ENCODE results near the gene ZBED6.
"Not testable (repeated sequence)": the region's sequence is repeated elsewhere in the genome, so short reads cannot be mapped to it uniquely, and the experiment has no call there.

ZBED6 gene, protein sequence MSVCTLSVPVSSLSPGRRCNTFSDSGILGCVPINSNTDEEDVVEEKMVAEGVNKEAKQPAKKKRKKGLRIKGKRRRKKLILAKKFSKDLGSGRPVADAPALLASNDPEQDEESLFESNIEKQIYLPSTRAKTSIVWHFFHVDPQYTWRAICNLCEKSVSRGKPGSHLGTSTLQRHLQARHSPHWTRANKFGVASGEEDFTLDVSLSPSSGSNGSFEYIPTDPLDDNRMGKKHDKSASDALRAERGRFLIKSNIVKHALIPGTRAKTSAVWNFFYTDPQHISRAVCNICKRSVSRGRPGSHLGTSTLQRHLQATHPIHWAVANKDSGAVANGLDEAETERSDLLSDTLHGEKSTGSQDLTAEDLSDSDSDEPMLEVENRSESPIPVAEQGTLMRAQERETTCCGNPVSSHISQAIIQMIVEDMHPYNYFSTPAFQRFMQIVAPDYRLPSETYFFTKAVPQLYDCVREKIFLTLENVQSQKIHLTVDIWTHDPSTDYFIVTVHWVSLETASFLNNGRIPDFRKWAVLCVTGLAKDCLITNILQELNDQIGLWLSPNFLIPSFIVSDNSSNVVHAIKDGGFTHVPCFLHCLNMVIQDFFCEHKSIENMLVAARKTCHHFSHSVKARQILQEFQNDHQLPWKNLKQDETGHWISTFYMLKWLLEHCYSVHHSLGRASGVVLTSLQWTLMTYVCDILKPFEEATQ (N-terminal part only)

DNA sequence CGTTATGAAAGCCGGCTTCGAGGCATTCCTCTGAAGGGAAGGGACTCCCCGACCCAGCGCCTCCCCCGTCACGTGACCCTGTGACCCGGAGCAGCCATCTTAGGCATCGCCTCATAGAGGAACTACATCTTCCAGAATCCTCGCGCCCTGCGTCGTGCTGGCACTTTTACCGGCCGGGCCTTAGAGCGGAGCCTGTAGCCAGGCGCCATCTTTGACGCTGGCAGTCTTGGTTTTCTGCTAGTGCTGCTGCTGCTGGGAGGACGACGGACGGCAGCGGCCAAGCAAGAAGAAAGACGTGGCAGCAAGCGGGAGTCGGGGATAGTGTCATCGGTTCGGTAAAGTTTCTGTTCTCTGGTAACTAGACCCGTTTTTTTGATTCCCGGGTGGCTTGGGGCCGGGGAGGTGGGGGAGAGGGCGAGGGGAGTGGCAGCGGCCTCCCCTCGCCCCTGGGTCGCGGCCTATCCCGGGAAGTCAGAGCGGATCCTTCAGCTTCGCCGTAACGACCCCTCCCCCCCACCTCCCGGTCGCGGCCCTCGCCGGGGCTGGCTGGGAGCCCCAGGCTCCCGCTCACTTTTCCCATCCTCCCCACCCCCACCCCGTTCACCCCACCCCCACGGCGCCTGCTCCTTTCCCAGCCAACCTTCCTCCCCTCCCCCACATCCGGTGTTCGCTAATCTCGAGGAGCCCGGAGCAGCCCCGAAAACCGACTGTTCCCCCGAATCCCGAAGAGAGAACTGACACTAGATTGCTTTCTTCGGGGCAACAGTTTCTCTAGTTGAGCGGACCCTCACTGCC is at the start of gene ZBED6, which contains the start of gene ZC3H11A:
ZBED6 (plus strand) TSS at position 183 of the 795 bp plus-strand sequence. CDS start 1,900 bp downstream, outside the sequence.
ZC3H11A (plus strand) TSS at position 183 of the 795 bp plus-strand sequence. CDS start 21,448 bp downstream, outside the sequence.
- Histone ChIP-seq H3K27ac (peak within 1 kb of the TSS; percentile 81 to 99 (median 96)), H3K4me3 (peak within 1 kb of the TSS; percentile 64 to 92 (median 67))

DNA sequence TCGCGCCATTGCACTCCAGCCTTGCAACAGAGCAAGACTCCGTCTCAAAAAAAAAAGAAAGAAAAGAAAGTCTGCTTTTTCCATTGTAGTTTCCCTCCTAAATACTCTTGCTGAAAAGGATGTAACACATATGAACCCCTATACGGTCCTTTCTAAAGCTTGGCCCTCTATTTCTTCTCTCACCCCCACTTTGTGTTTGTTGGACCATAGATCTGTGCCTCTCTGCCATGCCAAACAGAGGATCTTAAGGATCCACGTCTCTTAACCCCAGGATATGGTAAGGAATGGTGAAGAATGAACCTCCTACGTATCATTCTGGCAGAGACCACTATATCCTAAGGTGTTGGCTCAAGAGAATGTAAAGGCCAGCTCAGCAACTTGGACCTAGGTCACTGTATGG is 49.1 kb upstream of the ZBED6 start:
- no peak overlapping the region for H3K27ac ChIP-seq
- H3K4me3 ChIP-seq: no peak overlapping the region

DNA sequence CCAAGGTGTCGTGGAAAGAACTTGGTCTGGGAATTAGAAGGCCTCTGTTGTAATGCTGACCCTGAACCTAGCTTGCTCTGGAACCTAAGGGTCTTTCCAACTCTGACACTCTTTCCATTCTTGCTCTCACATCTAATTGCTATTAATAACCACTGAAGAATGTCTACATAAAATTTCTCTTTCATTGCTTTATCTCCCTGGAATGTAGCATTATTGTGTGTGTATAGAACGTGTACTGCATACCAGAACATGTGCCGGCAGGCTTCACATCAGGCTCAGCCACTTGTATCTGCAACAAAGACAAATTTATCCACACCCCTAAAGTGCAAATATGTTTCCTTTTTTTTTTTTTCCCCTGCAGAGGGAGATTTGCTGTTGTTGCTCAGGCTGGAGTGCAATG is 44.4 kb upstream of the ZBED6 start:
- H3K4me3 ChIP-seq: no peak overlapping the region
- H3K27ac ChIP-seq: peak overlapping the region in 8 of 21 experiments; percentile 28 to 73 (median 56)

DNA sequence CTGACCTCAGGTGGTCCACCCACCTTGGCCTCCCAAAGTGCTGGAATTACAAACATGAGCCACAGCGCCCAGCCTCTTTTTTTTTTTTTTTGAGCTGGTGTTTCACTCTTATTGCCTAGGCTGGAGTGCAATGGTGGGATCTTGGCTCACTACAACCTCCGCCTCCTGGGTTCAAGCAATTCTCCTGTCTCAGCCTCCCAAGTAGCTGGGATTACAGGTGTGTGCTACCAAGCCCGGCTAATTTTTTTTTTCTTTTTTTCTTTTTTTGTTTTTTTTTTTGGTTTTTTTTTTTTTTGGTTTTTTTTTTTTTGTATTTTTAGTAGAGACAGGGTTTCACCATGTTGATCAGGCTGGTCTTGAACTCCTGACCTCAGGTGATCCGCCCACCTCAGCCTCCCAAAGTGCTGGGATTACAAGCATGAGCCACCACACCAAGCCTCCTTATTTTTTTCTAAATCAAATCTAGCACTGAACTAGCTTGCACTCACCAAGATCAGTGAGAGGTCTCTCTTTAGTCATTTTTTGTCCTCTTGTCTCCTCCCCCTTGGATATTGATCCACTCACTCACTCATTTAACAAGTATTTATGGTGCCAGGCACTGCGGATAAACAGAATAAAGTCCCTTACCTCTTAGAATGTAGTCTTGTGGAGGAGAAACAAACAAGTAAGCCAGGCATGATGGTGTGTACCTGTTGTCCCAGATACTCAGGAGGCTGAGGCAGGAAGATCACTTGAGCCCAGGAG is 43.6 kb upstream of the ZBED6 start:
- not testable (repeated sequence) for H3K4me3 ChIP-seq
- peak overlapping the region in 7 of 21 experiments; percentile 8 to 73 (median 43) for H3K27ac ChIP-seq

DNA sequence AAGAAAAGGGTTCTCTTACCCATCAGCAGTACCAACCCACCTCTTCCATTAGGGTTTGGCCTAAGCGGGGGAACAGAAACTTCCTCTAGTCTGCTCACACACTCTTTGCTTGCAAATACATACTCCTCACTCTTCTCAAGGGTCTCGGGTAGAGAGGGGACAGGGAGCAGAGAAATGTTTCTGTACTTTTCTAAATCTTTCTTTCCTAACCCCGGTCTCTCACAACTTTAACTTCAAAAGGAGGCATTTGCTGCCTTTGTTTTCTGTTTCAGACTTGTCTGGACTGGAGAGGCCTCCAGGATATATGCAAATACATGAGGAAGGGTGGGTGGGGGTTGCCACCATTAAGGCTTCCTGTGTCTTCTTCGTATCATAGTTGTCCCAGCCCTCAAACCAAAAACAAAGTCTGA is 41.0 kb upstream of the ZBED6 start:
- H3K27ac ChIP-seq: peak overlapping the region in 18 of 21 experiments; percentile 13 to 90 (median 56)

DNA sequence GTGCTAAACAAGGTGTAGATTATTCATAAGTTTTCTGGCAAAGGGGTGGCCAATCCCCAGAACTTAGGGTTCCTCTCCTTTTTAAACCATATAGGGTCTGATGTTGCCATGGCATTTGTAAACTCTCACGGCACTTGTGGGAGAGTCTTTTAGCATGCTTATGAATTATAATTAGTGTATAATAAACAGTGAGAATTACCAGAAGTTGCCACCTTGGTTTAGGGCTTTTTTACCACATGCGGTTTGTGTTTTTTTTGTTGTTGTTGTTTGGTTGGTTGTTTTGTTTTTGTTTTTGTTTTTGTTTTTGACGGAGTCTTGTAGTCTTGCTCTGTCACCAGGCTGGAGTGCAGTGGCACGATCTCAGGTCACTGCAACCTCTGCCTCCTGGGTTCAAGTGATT is 39.4 kb upstream of the ZBED6 start:
- Histone ChIP-seq H3K4me3 (no peak overlapping the region), H3K27ac (peak overlapping the region in 6 of 21 experiments; percentile 2 to 70 (median 46))

More for the DNA sequence above, 41.0 kb upstream of the ZBED6 start:
- no peak overlapping the region for H3K4me3 ChIP-seq

DNA sequence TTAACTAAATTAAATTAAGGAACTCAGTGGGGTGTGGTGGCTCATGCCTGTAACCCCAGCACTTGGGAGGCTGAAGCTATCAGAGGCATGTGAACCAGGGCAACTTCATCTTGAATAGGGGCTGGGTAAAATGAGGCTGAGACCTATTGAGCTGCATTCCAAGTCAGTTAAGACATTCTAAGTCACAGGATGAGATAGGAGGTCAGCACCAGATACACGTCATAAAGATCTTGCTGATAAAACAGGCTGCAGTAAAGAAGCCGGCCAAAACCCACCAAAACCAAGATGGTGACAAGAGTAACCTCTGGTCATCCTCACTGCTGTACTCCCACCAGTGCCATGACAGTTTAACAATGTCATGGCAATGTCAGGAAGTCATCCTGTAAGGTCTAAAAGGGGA is 36.7 kb upstream of the ZBED6 start:
- not testable (repeated sequence) for H3K4me3 ChIP-seq, H3K27ac ChIP-seq

DNA sequence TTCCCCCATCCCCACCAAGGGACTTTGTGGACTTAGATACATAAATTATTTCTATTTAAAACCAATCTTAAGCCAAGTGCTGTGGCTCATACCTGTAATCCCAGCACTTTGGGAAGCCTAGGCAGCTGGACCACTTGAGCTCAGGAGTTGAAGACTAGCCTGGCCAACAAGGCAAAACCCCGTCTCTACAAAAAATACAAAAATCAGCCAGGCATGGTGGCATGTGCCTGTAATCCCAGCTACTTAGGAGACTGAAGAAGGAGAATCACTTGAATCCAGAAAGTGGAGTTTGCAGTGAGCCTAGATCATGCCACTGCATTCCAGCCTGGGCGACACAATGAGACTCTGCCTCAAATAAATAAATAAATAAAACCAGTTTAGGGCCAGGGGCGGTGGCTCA is 34.9 kb upstream of the ZBED6 start:
- no peak overlapping the region for H3K4me3 ChIP-seq
- H3K27ac ChIP-seq: no peak overlapping the region

DNA sequence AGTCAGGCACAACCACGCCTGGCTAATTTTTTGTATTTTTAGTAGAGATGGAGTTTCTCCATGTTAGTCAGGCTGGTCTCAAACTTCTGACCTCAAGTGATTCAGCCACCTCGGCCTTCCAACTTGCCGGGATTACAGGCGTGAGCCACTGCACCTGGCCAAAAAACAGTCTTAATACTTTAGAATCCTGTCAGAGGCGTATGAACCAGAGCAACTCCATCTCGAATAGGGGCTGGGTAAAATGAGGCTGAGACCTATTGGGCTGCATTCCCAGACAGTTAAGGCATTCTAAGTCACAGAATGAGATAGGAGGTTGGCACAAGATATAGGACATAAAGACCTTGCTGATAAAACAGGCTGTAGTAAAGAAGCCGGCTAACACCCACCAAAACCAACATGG is 33.5 kb upstream of the ZBED6 start:
- H3K27ac ChIP-seq: peak overlapping the region in 3 of 21 experiments; percentile 23 to 96 (median 68)
- not testable (repeated sequence) for H3K4me3 ChIP-seq

DNA sequence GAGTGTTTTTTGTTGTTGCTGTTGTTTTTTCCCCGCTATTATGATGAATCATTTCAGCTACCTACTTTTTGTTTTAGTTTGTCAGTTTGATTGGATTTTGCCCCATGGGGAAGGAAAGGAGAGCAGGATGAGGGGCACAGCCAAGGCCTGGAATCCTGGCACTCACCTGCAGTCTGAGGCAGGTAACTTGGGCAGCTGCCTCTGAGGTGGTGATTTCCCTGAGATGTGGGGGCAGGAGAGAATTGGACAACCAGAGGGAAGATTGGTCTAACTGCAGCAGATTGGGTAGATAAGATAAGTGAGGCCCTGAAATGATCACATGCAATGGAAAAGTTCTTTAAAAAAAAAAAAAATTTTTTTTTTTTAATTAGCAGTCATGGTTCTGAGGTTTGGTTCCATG is 31.9 kb upstream of the ZBED6 start:
- H3K27ac ChIP-seq: peak overlapping the region in 14 of 21 experiments; percentile 31 to 96 (median 74)
- H3K4me3 ChIP-seq: no peak overlapping the region

DNA sequence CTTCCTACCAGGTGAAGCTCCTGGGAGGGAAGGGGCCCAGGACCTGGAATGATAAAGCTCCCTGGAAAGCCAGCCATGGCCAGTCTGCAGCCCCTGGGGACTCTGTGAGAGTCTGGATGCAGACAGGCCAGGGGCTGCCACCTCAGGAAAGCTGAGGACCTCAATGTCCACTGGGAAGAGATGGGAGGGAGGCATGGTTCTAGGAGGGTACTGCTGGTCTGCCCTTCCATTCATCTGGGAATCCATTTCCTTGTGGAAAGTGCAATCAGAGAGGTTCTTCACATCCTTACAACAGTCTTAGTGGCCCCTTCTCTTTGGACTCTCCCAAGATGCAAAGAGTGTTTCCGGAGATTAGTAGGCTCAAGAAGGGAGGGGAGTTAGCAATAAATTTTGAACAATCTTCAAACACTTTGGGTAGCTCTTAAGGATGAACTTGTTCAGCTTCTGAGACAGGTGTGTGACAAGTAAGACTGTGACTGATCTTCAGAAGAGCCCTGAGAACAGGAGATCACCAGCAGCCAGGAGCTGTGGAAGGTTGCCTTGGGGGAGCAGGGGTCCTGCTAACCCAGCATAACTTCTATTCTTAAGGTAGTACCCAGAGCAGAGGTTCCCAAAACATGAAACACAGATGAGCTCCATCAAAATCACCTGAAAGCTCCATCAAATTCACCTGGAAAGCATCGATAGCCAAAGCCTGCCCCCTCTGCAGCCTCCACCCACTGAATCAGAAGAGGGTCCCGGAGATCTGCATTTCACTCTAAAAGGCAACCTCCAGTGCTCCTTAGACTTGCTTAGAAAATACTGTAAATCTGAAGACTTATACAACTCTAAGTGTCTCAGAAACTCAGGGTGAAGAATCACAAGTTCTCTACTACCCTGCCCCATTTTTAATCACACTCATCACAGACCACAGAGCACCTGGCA is 31.1 kb upstream of the ZBED6 start:
- Histone ChIP-seq H3K4me3 (no peak overlapping the region), H3K27ac (peak overlapping the region in 18 of 21 experiments; percentile 5 to 96 (median 72))

DNA sequence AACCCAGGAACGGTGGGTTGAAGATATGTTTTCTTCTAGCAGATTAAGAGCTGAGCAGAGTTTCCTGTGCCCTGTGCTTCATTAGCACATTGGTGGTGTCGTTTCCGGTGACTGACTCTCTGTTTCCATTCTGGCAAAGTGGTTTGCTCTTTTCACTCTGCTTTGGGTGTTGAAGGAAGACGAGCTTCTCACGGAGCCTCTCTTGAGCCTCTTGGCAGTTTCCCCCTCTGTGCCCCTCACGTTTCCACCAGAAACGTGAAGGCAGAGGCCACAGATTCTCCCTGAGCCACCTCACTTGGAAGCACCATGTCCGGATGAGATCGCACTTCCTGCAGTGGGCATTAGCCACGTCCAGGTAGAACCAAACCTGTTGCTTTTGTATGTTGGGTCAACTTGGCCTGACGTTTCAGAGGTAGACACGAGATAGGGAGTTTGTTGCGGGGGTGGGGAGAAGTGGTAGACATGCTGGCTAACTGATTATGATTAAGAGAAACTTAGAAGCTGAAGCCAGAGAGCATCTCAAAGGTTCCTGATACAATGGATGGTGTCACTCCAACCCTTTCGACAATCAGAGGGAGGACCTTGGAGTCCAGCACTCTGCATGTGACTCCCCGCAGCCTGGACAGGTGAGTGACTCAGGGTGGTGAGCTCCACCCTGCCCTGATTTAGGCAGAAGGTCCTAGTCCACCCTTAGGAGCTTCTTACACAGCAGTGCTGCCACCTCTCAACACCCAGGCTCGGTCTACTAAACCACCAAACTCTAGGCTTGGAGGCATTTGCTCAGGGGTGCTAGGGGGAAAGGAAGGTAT is 30.2 kb upstream of the ZBED6 start, which contains the start of gene LAX1:
LAX1 (plus strand) TSS at position 155 of the 809 bp plus-strand sequence; CDS start at position 538, 383 bp downstream.
- H3K27ac ChIP-seq: peak within 1 kb of the TSS in 18 of 21 experiments; percentile 52 to 96 (median 72)
- H3K4me3 ChIP-seq: peak within 1 kb of the TSS; percentile 11 to 36 (median 25)

DNA sequence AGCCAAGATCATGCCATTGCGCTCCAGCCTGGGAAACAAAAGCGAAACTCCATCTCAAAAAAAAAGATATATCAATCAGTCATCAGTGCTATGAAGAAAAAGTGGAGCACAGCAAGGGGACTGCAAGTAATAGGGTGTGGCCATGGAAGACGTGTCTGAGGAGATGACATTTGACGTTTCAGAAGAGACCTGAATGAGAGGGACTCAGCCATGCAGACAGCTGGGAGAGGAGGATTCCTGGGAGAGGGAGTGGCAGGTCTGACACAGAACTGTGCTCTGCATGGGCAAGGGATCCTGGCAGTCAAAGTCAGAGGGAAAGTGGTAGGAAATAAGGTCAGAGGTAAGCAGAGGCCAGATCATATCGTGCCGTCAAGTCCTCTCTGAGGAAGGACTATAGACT is 27.2 kb upstream of the ZBED6 start:
- H3K4me3 ChIP-seq: no peak overlapping the region

DNA sequence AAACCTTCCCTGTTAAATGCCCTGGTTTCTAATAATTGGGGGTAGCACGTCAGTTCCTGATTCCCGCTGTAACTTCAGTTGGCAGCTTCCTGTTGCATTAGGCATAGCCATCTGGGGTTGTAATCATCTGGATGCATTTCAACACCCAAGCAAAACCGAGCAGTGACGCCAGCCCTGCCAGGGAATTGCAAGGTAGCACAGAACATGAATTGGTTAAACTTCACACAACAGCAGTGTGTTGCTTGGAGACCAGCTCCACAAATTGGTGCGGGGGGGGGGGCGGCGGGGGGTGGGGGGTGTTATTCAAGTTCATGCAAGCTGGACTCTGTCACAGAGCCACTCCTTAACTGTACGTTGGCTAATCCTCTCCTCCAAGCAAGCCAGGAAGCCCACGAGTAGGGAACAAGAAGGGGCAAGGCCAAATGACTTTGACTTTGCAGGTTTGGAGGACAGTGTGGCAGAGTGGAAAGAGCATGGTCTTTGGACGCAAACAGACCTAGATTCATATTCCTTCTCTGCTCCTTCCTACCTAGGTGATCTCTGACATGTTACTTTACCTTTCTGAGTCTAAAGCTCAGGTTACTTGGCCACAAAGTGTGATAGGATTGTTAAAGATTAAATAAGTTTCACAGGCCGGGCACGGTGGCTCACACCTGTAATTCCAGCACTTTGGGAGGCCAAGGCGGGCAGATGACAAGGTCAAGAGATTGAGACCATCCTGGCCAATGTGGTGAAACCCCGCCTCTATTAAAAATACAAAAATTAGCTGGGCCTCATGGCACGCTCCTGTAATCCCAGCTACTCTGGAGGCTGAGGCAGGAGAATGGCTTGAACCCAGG is 25.7 kb upstream of the ZBED6 start:
- peak overlapping the region in 19 of 21 experiments; percentile 13 to 83 (median 72) for H3K27ac ChIP-seq
- no peak overlapping the region for H3K4me3 ChIP-seq

More for the DNA sequence above, 27.2 kb upstream of the ZBED6 start:
- H3K27ac ChIP-seq: peak overlapping the region in 16 of 21 experiments; percentile 20 to 83 (median 71)

DNA sequence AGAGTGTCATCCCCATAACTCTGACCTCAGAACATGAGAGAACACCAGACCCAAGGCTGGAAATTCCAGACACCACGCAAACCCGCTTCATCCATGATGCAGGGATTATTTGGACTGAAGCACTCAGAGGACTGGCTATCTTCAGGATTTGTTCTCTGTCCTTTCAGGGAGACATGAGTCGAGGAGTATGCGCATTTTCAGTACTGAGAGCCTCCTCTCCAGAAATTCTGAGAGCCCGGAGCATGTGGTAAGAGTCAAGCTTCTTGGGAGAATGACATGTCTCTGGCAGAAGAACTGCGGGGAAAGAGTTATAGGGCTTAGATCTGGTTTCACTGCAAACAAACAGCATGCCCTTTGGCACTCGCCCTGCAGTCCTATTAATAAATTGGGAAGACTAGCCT is 23.5 kb upstream of the ZBED6 start:
- Histone ChIP-seq H3K27ac (peak overlapping the region in 1 of 21 experiments; percentile 62), H3K4me3 (no peak overlapping the region)

DNA sequence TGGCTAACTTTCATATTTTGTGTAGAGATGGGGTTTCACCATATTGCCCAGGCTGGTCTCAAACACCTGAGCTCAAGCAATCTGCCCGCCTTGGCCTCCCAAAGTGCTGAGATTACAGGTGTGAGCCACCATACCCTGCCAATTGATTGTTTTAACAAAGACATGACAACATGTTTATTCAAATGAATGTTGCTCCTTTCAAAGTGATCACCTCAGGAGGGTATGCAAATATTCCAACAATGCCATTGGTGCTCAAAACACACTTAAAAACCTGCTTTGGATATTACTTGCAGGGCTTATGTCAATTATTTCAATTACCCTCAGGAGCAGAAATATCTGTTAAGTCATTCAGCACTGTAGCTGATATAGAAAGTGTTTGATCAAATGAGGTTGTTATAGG is 22.6 kb upstream of the ZBED6 start:
- Histone ChIP-seq H3K27ac (no peak overlapping the region), H3K4me3 (no peak overlapping the region)
